ENCODE measurements around the gene OSBPL5. TPM values are rescaled to one million over a fixed set of nuclear protein-coding genes. Genes with fewer than 3 reads are reported as not detected.

Gene OSBPL5
- total RNA-seq, 1 donor from 2014 or later = 58.3 TPM

DNA sequence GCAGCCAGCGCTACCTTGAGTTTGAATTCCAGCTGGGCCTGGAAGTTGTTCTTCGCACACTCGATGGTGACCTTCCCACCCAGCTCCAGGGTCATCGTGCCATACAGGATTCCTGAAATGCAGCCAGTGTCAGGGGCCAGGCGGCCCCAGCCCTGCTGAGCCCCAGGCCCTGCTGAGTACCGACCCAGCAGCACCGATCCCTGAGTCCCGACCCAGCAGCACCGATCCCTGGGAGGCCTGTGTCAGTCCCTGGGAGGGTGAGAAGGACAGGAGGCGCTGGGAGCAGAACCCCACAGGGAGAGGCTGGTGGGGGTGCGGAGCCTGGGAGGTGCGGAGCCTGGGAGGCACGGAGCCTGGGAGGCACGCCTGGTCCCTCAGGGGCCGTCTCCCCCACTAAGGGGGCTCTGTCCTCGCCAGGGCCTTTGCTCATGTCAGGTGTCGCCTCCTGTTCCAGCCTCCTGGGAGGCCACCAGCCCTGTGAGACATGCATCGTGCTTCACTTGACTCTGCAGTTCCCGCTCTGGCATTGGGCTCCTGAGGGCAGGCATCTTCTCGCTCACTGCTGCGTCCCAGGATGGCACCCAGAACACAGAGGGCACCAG, 70.8 kb downstream of the OSBPL5 start:
- intact Hi-C loops (cut with DNase I) = loop anchor here (5.0 kb wide), 1 partner anchor 57 kb away; no protein-coding TSS in a partner anchor
- ATAC-seq = no peak
- peak; percentile 60 for DNase-seq (ENCODE audit: low spot score)

- peak; percentile 64 for DNase-seq (ENCODE audit: low spot score)
- intact Hi-C loops (cut with DNase I) = loop anchor here (5.0 kb wide), 1 partner anchor 56 kb away; no protein-coding TSS in a partner anchor
- ATAC-seq = peak; percentile 27
These were observed 71.6 kb downstream of the OSBPL5 start for GRCh38 chr11:3093281-3094191.

- ATAC-seq (no peak), DNase-seq (ENCODE audit: low spot score) (peak; percentile 54)
- intact Hi-C loops (cut with DNase I) = loop anchor here (5.0 kb wide), 1 partner anchor 55 kb away; no protein-coding TSS in a partner anchor
These were observed 72.4 kb downstream of the OSBPL5 start for GRCh38 chr11:3092603-3093141.

GRCh38 chr11:3091846-3092602, 73.1 kb downstream of the OSBPL5 start:
- peak; percentile 53 for ATAC-seq

DNA sequence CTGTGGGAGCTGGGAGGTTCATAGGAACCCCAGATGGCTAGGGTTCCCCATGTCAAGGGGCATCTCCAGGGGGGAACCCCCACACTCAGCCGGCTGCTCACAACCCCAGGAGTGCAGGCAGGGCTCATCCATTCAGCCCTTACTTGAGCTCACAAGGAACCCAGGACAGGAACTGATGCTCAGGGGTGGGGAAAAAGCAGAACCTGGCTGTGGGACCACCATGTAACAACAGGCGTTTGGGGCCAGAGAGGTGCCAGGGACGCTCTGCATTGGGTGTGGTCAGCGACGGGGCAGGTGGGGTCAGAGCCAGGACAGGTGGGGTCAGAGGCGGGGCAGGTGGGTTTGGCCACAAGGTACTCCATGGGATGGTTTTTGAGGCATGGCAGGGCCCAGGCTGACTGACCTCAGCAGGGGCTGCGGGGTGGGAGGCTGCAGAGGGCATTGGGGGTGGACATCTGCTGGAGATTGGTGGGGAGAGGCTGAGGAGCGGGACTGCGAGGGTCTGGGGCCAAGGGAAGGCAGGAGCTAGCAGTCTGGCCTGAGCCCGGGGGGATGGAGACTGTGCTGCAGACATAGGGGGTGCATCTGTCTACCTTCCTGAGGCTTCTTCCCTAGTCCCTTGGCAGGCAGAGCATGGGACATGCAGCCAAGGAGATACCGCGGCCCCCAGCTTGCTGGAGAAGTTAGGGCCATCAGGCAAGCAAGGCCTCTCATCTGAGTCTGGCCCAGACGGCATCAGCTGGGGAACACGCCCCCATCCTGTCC, 73.8 kb downstream of the OSBPL5 start:
- ATAC-seq (no peak), DNase-seq (ENCODE audit: low spot score) (peak; percentile 57)
- intact Hi-C loops (cut with DNase I) = loop anchor here (5.0 kb wide), 1 partner anchor 54 kb away; no protein-coding TSS in a partner anchor

More at GRCh38 chr11:3091846-3092602, 73.1 kb downstream of the OSBPL5 start:
- peak; percentile 74 for DNase-seq (ENCODE audit: low spot score)
- intact Hi-C loops (cut with DNase I) = loop anchor here (5.0 kb wide), 1 partner anchor 55 kb away; no protein-coding TSS in a partner anchor

- ATAC-seq (no peak), DNase-seq (ENCODE audit: low spot score) (peak; percentile 56)
- intact Hi-C loops (cut with DNase I) = loop anchor here (5.0 kb wide), 1 partner anchor 53 kb away; no protein-coding TSS in a partner anchor
These were observed 74.8 kb downstream of the OSBPL5 start for GRCh38 chr11:3090096-3090901.

GRCh38 chr11:3089236-3090061, 75.7 kb downstream of the OSBPL5 start:
- intact Hi-C loops (cut with DNase I) = loop anchor here (5.0 kb wide), 1 partner anchor 52 kb away; no protein-coding TSS in a partner anchor
- ATAC-seq (no peak), DNase-seq (ENCODE audit: low spot score) (peak; percentile 54)

DNA sequence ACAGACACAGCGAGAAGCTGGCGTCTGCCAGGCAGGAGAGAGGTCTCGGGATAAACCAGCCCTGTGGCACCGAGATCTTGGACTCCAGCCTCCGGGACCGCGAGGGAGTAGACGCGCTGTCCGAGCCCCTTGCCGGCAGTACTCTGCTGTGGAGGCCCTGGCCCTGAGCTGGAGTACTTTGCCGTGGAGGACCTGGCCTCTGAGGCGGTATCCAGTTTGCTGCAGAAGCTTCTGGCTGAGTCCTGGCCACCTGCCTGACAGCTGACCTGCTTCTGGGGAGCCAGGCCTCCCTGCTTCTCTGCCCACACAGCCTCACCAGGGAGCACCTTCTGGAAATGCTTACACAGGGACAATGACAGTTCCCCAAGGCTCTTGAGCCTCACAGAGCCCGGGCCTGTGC, 76.3 kb downstream of the OSBPL5 start:
- ATAC-seq = no peak
- intact Hi-C loops (cut with DNase I) = no loop called here
- DNase-seq (ENCODE audit: low spot score) = peak; percentile 55

- ATAC-seq (no peak), DNase-seq (ENCODE audit: low spot score) (peak; percentile 59)
- intact Hi-C loops (cut with DNase I) = no loop called here
These were observed 77.0 kb downstream of the OSBPL5 start for GRCh38 chr11:3087821-3088800.

- ATAC-seq (no peak), DNase-seq (ENCODE audit: low spot score) (no peak)
- intact Hi-C loops (cut with DNase I) = no loop called here
These were observed 77.7 kb downstream of the OSBPL5 start for GRCh38 chr11:3087373-3087772.

DNA sequence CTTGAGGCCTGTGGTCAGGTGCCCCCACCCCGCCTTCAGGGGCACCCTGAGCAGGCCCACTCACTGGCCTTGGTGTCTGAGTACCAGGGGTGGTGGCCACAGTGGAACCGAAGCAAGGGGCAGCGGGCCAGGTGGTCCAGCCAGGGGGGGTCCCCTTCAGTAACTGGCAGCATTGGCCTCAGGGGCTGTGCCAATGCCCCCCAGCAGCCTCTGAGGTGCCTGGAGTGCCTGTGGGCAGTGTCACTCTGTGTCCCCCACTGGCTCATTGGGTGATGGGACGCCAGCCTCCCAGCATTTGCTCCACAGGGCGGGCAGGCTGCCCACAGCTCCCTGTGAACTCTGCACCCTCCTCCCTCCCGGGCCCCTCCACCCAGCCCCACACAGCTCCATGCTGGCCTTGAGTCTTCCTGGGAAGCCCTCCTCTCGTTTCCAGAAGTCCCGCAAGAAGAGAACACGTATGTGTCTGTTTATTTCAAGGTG, 78.4 kb downstream of the OSBPL5 start:
- peak; percentile 53 for DNase-seq (ENCODE audit: low spot score)
- intact Hi-C loops (cut with DNase I) = no loop called here
- peak; percentile 8 for ATAC-seq

- intact Hi-C loops (cut with DNase I) = no loop called here
- DNase-seq (ENCODE audit: low spot score) (no peak), ATAC-seq (no peak)
These were observed 79.0 kb downstream of the OSBPL5 start for GRCh38 chr11:3086114-3086513.

DNA sequence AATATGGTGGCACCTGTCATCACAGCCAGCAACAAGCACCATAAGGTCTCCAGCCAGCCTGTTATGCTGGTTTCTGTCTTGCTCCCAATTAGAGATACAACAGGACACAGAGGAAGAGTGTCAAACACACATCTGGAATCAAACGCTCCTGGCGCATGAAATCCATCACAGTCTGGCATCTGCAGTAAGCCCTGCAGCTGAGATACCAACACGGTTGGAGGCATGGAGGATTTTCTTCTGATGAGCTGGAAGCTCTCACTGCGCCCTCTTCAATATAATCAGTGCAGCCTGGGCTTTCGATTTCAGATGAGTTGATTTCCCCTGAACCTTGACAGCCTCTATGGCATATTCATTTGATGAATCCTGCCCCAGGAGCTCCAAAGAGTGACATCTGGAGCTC, 80.1 kb downstream of the OSBPL5 start:
- ATAC-seq = no peak
- intact Hi-C loops (cut with DNase I) = no loop called here
- DNase-seq (ENCODE audit: low spot score) = peak; percentile 28

DNA sequence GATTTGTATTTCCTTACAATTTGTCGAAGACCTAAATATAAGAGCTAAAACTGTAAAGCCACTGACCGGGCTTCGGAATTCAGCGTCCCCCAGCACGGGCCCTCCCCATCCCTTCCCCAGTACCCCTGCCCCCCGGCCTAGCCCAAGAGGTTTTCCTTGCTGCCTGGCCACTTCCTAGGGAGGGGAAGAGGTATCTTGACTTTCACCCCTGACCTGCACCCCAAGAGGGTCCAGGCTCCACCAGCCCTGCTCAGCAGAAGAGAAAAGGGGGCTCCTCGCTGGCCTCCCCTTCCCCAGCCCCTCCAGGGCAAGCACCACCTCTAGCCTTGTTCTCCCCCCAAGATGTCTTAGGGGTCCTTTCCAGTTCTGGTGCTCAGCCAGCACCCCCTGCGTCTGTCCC, 81.8 kb downstream of the OSBPL5 start:
- intact Hi-C loops (cut with DNase I) = no loop called here
- no peak for ATAC-seq
- DNase-seq (ENCODE audit: low spot score) = no peak

- intact Hi-C loops (cut with DNase I) = no loop called here
- no peak for ATAC-seq
- DNase-seq (ENCODE audit: low spot score) = no peak
These were observed 83.7 kb downstream of the OSBPL5 start for GRCh38 chr11:3081386-3081751.
